Subcutaneous abdominal adipose tissue (tissue), 5 donors: Measurements from ENCODE around the gene DAPK2.

Experiments
- H3K27ac ChIP-seq: one replicate; pipeline ENCODE4 v1.7.0; 2013; ENCODE audit warnings: low read depth, mild to moderate bottlenecking, inconsistent platforms, low read length, moderate library complexity
- H3K27me3 ChIP-seq, 5 donors: one replicate each; pipeline ENCODE4 v1.7.0; 2013; ENCODE audit warnings: low read length in 5 of 5, inconsistent platforms in 1 of 5; ENCODE audit not compliant: control insufficient read depth in 5 of 5, insufficient read depth in 4 of 5
- H3K36me3 ChIP-seq, 5 donors: one replicate each; pipeline ENCODE4 v1.7.0; 2013; ENCODE audit warnings: low read length in 5 of 5; ENCODE audit not compliant: control insufficient read depth in 5 of 5, insufficient read depth in 5 of 5
- H3K4me1 ChIP-seq, 5 donors: one replicate each; pipeline ENCODE4 v1.7.0; 2013; ENCODE audit warnings: low read length in 5 of 5, mild to moderate bottlenecking in 3 of 5, moderate library complexity in 1 of 5; ENCODE audit not compliant: control insufficient read depth in 5 of 5, insufficient read depth in 5 of 5
- H3K4me3 ChIP-seq, 5 donors: one replicate each; pipeline ENCODE4 v1.7.0; 2013; ENCODE audit warnings: low read length in 5 of 5, low read depth in 1 of 5
- H3K9ac ChIP-seq, 5 donors: one replicate each; pipeline ENCODE4 v1.7.0; 2013; ENCODE audit warnings: low read length in 5 of 5, mild to moderate bottlenecking in 4 of 5, moderate library complexity in 3 of 5
- H3K9me3 ChIP-seq, 5 donors: one replicate each; pipeline ENCODE4 v1.7.0; 2013; ENCODE audit warnings: low read length in 5 of 5; ENCODE audit not compliant: control insufficient read depth in 5 of 5
- donor health status: healthy.
- donor health status: healthy.
- donor health status: healthy.
- donor health status: healthy.
- donor health status: healthy.

The DAPK2 gene

GRCh38 chr15:63947228-63947627 lies 99.1 kb downstream of the DAPK2 start:
- no peak overlapping the region for H3K9ac ChIP-seq
- H3K36me3 ChIP-seq: peaks cover 0 to 6% (median 0%) of the 10 kb centered on the region in 5 donors
- H3K4me1 ChIP-seq: peaks cover 3 to 19% (median 17%) of the 10 kb centered on the region in 5 donors
- H3K27me3 ChIP-seq: no peaks in the 10 kb centered on the region
- H3K27ac ChIP-seq: no peak overlapping the region
- H3K4me3 ChIP-seq: no peak overlapping the region
- no peaks in the 10 kb centered on the region for H3K9me3 ChIP-seq

DNA sequence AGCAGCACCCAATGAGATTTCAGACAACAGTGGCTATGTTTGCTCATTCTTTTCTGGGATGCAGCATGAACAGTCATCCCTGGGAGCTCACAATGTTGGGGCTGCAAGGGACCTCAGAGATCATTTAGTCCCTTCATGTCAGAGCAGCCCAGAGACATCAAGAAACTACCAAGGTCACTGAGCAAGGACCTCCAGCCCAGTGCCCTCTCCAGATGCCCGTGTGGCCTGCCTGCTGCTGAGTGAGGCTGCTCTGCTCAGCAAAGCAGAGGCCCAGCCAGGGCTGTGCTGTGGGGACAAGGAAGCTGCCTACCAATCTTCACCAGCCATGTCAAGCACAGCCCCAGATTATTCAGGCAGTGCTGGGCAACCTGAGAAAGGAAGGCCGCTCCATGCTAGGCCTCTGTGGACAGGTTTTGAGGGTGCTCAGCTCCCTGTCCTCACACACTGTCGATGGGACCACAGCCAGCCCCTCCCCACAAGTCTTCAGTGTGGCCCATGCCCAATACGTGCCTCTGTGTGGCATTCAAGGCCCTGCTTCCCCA lies 99.7 kb downstream of the DAPK2 start:
- no peaks in the 10 kb centered on the region for H3K9me3 ChIP-seq
- peaks cover 5 to 22% (median 19%) of the 10 kb centered on the region in 5 donors for H3K4me1 ChIP-seq
- H3K9ac ChIP-seq: no peak overlapping the region
- H3K4me3 ChIP-seq: no peak overlapping the region
- peaks cover 0 to 5% (median 0%) of the 10 kb centered on the region in 5 donors for H3K36me3 ChIP-seq
- H3K27me3 ChIP-seq: no peaks in the 10 kb centered on the region
- H3K27ac ChIP-seq: no peak overlapping the region

- H3K4me3 ChIP-seq: no peak overlapping the region
- H3K9ac ChIP-seq: no peak overlapping the region
- no peaks in the 10 kb centered on the region for H3K36me3 ChIP-seq
- H3K27ac ChIP-seq: no peak overlapping the region
- no peaks in the 10 kb centered on the region for H3K9me3 ChIP-seq
- no peaks in the 10 kb centered on the region for H3K27me3 ChIP-seq
- peaks cover 7 to 26% (median 24%) of the 10 kb centered on the region in 5 donors for H3K4me1 ChIP-seq
These were observed 100.4 kb downstream of the DAPK2 start for GRCh38 chr15:63945838-63946298.

DNA sequence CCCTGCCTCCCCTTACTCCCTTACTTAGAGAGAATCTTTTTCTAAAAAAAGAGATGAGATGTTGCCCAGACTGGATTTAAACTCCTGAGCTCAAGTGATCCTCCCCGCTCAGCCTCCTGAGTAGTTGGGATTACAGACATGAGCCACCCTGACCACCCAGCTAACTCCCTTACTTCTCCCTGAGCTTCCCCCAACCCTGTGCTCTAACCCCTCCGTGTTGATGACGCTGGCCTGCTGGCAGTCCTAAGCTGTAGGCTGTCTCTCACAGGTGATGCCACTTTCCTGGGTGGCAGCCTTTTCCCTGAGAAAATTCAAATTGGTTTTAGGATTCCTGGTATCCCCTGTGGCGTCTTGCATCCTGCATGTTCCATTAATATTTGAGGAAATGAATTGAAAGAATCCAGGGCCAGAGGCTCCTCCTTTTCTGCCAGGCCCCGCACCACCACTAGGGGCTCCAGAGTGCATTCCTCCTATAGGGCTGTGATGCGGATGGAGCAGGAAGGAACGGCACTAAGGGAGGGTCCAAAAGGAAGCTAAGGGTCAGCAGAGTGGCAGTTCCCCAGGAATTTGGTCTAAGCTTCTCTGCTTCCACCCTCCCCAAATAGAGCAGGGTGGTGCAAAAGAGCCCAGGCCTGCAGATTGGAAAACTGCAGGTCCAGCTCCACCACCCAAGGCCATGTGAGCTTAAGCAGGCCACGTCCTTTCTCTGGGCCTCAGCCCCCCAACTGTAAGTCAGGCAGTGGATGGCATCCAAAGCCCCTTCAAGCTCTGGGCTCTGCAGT lies 101.1 kb downstream of the DAPK2 start:
- Histone ChIP-seq H3K4me1 (peaks cover 7 to 30% (median 26%) of the 10 kb centered on the region in 5 donors), H3K27ac (no peak overlapping the region), H3K36me3 (no peaks in the 10 kb centered on the region), H3K9me3 (no peaks in the 10 kb centered on the region), H3K9ac (no peak overlapping the region), H3K4me3 (no peak overlapping the region), H3K27me3 (no peaks in the 10 kb centered on the region)

DNA sequence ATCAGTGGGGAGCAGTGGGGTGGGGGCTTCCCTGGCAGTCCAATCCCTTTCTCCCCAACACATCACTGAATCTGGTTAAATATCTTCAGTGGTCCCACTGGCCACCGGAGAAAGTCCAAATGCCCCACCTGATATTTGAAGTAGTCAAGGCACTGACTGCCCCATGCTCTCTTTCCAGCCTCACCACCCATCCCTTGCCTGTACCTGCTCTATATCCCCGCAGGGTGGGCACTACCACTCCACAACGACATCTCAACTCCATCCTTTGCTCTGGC lies 101.7 kb downstream of the DAPK2 start:
- no peak overlapping the region for H3K9ac ChIP-seq
- no peak overlapping the region for H3K27ac ChIP-seq
- no peaks in the 10 kb centered on the region for H3K36me3 ChIP-seq
- no peaks in the 10 kb centered on the region for H3K27me3 ChIP-seq
- H3K4me3 ChIP-seq: no peak overlapping the region
- no peaks in the 10 kb centered on the region for H3K9me3 ChIP-seq
- peaks cover 8 to 36% (median 32%) of the 10 kb centered on the region in 5 donors for H3K4me1 ChIP-seq

DNA sequence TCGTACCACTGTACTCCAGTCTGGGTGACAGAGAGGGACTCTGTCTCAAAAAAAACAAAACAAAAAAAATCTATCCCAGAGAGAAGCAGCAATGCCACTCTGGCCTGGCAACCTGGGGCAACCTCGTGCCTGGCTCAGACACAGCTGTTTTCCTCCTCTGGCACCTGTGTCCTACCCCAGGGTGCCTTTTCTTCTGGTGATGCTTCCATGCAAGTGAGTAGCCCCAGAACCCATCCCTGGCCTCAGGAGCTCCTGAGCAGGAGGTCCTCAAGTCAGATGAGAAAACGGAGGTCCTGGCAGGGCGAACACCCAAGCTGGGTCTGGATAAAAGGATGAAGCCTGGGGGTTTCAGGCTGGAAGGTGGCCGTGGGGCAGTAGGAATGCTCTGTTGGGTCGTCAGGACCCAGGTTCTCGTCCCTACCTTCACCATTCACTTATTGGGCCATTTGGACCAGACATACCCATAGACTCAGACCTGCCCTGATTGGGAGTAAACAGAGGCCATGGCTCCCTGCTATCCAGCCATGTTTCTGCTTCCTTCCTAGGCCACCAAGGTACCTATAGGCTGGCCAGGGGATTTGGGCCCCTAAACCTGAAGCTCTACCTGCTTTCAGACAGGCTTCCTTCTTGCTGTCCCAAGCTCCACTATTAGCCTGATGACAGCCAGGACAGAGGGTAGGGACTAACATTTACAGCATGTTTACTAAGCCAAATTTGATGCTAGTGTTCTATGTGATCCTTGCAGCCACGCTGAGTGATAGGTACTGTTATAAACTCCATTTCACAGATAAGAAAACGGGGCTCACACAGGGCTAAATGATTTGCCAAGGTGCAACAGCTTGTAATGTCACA lies 102.2 kb downstream of the DAPK2 start:
- Histone ChIP-seq H3K27ac (no peak overlapping the region), H3K4me1 (peaks cover 11 to 41% (median 37%) of the 10 kb centered on the region in 5 donors), H3K4me3 (no peak overlapping the region), H3K36me3 (no peaks in the 10 kb centered on the region), H3K27me3 (no peaks in the 10 kb centered on the region), H3K9ac (no peak overlapping the region), H3K9me3 (no peaks in the 10 kb centered on the region)

DNA sequence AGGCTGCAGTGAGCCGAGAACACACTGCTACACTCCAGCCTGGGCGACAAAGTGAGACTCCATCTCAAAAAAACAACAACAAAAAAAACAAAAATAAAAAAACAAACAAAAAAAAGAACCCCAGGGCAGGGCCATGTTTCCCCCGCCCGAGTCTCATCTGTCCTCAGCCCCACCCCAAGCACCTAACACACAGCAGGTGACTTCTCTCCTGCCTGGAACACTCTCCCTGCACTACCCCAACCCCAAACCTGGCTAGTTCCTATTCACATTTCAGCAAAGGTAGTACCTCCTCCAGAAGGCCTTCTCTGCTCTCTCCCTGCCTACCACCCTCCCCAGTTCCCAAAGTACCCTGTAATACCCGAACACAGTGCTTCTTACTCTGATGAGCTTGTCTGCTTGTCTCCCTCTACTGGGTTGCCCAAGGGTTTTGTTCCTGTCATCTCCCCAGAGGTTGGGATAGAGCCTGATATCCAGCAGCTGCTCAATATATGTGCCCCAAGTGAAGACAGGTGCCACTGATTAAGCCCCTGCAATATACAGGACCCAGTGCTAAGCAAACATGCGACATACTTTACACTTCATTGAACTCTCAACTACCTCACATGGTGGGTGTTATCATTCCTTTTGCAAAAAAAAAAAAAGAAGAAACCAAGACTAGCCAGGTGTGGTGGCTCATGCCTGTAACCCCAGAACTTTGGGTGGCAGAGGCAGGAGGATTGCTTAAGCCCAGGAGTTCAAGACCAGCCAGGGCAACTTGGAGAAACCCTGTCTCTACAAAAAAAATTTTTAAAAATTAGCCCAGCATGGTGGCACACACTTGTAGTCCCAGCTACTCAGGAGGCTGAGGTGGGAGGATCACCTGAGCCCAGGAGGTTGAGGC lies 103.6 kb downstream of the DAPK2 start:
- Histone ChIP-seq H3K9me3 (no peaks in the 10 kb centered on the region), H3K4me1 (peaks cover 11 to 54% (median 43%) of the 10 kb centered on the region in 5 donors), H3K4me3 (no peak overlapping the region), H3K9ac (no peak overlapping the region), H3K27me3 (no peaks in the 10 kb centered on the region), H3K36me3 (peaks cover 0 to 2% (median 0%) of the 10 kb centered on the region in 5 donors), H3K27ac (no peak overlapping the region)

- H3K27ac ChIP-seq: peak overlapping the region; percentile 75
- no peaks in the 10 kb centered on the region for H3K9me3 ChIP-seq
- H3K4me1 ChIP-seq: peaks cover 11 to 59% (median 43%) of the 10 kb centered on the region in 5 donors
- no peak overlapping the region for H3K4me3 ChIP-seq
- peaks cover 0 to 2% (median 0%) of the 10 kb centered on the region in 5 donors for H3K36me3 ChIP-seq
- H3K27me3 ChIP-seq: no peaks in the 10 kb centered on the region
- peak overlapping the region in 2 of 5 donors; percentile 17 to 19 for H3K9ac ChIP-seq
These were observed 104.4 kb downstream of the DAPK2 start for GRCh38 chr15:63941698-63942465.
